Mesenchymal stem cell (in vitro differentiated cells and primary cell): ENCODE measurements around the gene CSRNP3.
A peak's percentile ranks its signal among the peaks of the same experiment; 100 is the strongest.

ENCODE experiments used
- DNase-seq: peaks from one replicate; pipeline ENCODE4 v3.0.0-alpha.2; 2013
- H2AFZ ChIP-seq: one replicate; pipeline ENCODE4 v1.6.1; 2013; ENCODE audit warnings: low read depth, mild to moderate bottlenecking, control low read depth, inconsistent platforms, low read length, moderate library complexity
- H2AK5ac ChIP-seq: 2 replicates; pipeline ENCODE4 v1.6.1; 2013; ENCODE audit warnings: low read length, moderate library complexity, mild to moderate bottlenecking, inconsistent platforms; ENCODE audit not compliant: severe bottlenecking
- H2BK120ac ChIP-seq: one replicate; pipeline ENCODE4 v1.6.1; 2013; ENCODE audit warnings: low read depth, mild to moderate bottlenecking, inconsistent platforms, low read length, moderate library complexity
- H2BK12ac ChIP-seq, 2 experiments: one replicate each; pipeline ENCODE4 v1.6.1; 2013; ENCODE audit warnings: inconsistent platforms in 2 of 2, low read length in 2 of 2, mild to moderate bottlenecking in 2 of 2, moderate library complexity in 2 of 2, control low read depth in 1 of 2
- H2BK15ac ChIP-seq: one replicate; pipeline ENCODE4 v1.6.1; 2013; ENCODE audit warnings: mild to moderate bottlenecking, low read depth, inconsistent platforms; ENCODE audit not compliant: poor library complexity, severe bottlenecking
- H2BK5ac ChIP-seq: 2 replicates; pipeline ENCODE4 v1.6.1; 2013; ENCODE audit warnings: low read depth, mild to moderate bottlenecking, low read length, control low read depth, inconsistent platforms; ENCODE audit not compliant: poor library complexity, severe bottlenecking
- H3K14ac ChIP-seq, 2 experiments: one replicate each; pipeline ENCODE4 v1.6.1; 2013; ENCODE audit warnings: inconsistent platforms in 2 of 2, low read length in 2 of 2, control low read depth in 1 of 2, mild to moderate bottlenecking in 1 of 2, moderate library complexity in 1 of 2
- H3K18ac ChIP-seq, 2 experiments: one replicate each; pipeline ENCODE4 v1.6.1; 2013; ENCODE audit warnings: inconsistent platforms in 2 of 2, low read length in 2 of 2, control low read depth in 1 of 2, low read depth in 1 of 2, mild to moderate bottlenecking in 1 of 2
- H3K23ac ChIP-seq, 2 experiments: one replicate each; pipeline ENCODE4 v1.6.1; 2013; ENCODE audit warnings: inconsistent platforms in 2 of 2, low read length in 2 of 2, mild to moderate bottlenecking in 2 of 2, moderate library complexity in 2 of 2, control low read depth in 1 of 2
- H3K27ac ChIP-seq: 2 replicates; pipeline ENCODE4 v1.5.1; 2013; ENCODE audit warnings: mild to moderate bottlenecking, moderate library complexity, low read length, control low read depth, inconsistent platforms; ENCODE audit not compliant: poor library complexity, severe bottlenecking
- H3K27me3 ChIP-seq, 2 experiments: 2 replicates each; pipeline versions ENCODE4 v1.6.1 to v1.7.0; 2013; ENCODE audit warnings: low read length in 2 of 2, mild to moderate bottlenecking in 2 of 2, moderate library complexity in 2 of 2, control low read depth in 1 of 2, inconsistent platforms in 1 of 2; ENCODE audit not compliant: control insufficient read depth in 1 of 2, insufficient read depth in 1 of 2
- H3K36me3 ChIP-seq, 2 experiments: 2 replicates each; pipeline versions ENCODE4 v1.6.1 to v1.7.0; 2013; ENCODE audit warnings: low read length in 2 of 2, control low read depth in 1 of 2, inconsistent platforms in 1 of 2, low read depth in 1 of 2, mild to moderate bottlenecking in 1 of 2; ENCODE audit not compliant: insufficient read depth in 2 of 2, control insufficient read depth in 1 of 2
- H3K4ac ChIP-seq, 2 experiments: one replicate each; pipeline ENCODE4 v1.6.1; 2013; ENCODE audit warnings: inconsistent platforms in 2 of 2, low read length in 2 of 2, mild to moderate bottlenecking in 2 of 2, moderate library complexity in 2 of 2, control low read depth in 1 of 2, low read depth in 1 of 2
- H3K4me1 ChIP-seq: 2 replicates; pipeline ENCODE4 v1.6.1; 2013; ENCODE audit warnings: low read depth, low read length, control low read depth; ENCODE audit not compliant: control insufficient read depth, insufficient read depth
- H3K4me2 ChIP-seq: 2 replicates; pipeline ENCODE4 v1.6.1; 2013; ENCODE audit warnings: low read length, mild to moderate bottlenecking, inconsistent platforms; ENCODE audit not compliant: poor library complexity, severe bottlenecking
- H3K4me3 ChIP-seq, 2 experiments: 2 replicates each; pipeline versions ENCODE4 v1.5.1 to v1.7.0; 2013; ENCODE audit warnings: low read length in 2 of 2, mild to moderate bottlenecking in 2 of 2, control low read depth in 1 of 2, low read depth in 1 of 2; ENCODE audit not compliant: insufficient read depth in 1 of 2
- H3K79me1 ChIP-seq: replicated peaks from 2 replicates; pipeline ENCODE4 v1.6.1; 2013; ENCODE audit warnings: mild to moderate bottlenecking, control low read depth, low read length, inconsistent platforms; ENCODE audit not compliant: poor library complexity, severe bottlenecking
- H3K9ac ChIP-seq: 2 replicates; pipeline ENCODE4 v1.7.0; 2013; ENCODE audit warnings: mild to moderate bottlenecking, low read length, moderate library complexity
- H3K9me3 ChIP-seq: 2 replicates; pipeline ENCODE4 v1.7.0; 2013; ENCODE audit warnings: mild to moderate bottlenecking, low read length; ENCODE audit not compliant: control insufficient read depth
- H4K8ac ChIP-seq: one replicate; pipeline ENCODE4 v1.6.1; 2013; ENCODE audit warnings: inconsistent platforms, mild to moderate bottlenecking, low read length, moderate library complexity
- H4K91ac ChIP-seq: one replicate; pipeline ENCODE4 v1.6.1; 2013; ENCODE audit warnings: mild to moderate bottlenecking, low read length, inconsistent platforms
- WGBS: methylation state at CpG from one replicate; pipeline ENCODE4 v1.1.7; 2013; ENCODE audit warnings: mixed read lengths; 5-methylcytosine and 5-hydroxymethylcytosine counted together

Gene CSRNP3

GRCh38 chr2:165601928-165602521, 132.5 kb downstream of the CSRNP3 start:
- Histone ChIP-seq H3K27ac (no peak overlapping the region), H3K9ac (no peak overlapping the region), H3K18ac (no peak overlapping the region), H3K27me3 (no peaks in the 10 kb centered on the region), H3K14ac (no peak overlapping the region), H2BK5ac (no peak overlapping the region), H3K4me3 (no peak overlapping the region), H3K23ac (no peak overlapping the region), H2AFZ (no peak overlapping the region), H2BK15ac (no peak overlapping the region), H3K4me1 (no peaks in the 10 kb centered on the region), H3K36me3 (no peaks in the 10 kb centered on the region), H3K79me1 (no peaks in the 10 kb centered on the region), H4K91ac (no peak overlapping the region), H2BK12ac (no peak overlapping the region), H3K9me3 (no peaks in the 10 kb centered on the region), H2BK120ac (no peak overlapping the region), H3K4me2 (no peak overlapping the region), H3K4ac (no peak overlapping the region), H2AK5ac (no peak overlapping the region), H4K8ac (no peak overlapping the region)
- peak; percentile 90 for DNase-seq
- 13% methylated on average over 1 of the region's 3 CpGs for WGBS

GRCh38 chr2:165609672-165610071, 140.2 kb downstream of the CSRNP3 start:
- no peak overlapping the region for H2BK15ac ChIP-seq
- H2BK5ac ChIP-seq: no peak overlapping the region
- H3K4me2 ChIP-seq: no peak overlapping the region
- 97% methylated on average over 5 of the region's 6 CpGs for WGBS
- H3K36me3 ChIP-seq: no peaks in the 10 kb centered on the region
- H3K79me1 ChIP-seq: no peaks in the 10 kb centered on the region
- H3K27ac ChIP-seq: no peak overlapping the region
- H2AK5ac ChIP-seq: no peak overlapping the region
- H3K18ac ChIP-seq: no peak overlapping the region
- H3K27me3 ChIP-seq: no peaks in the 10 kb centered on the region
- no peak overlapping the region for H3K9ac ChIP-seq
- H3K23ac ChIP-seq: no peak overlapping the region
- H2BK120ac ChIP-seq: no peak overlapping the region
- no peak overlapping the region for H3K4me3 ChIP-seq
- DNase-seq: no peak
- H3K4me1 ChIP-seq: no peaks in the 10 kb centered on the region
- H4K91ac ChIP-seq: no peak overlapping the region
- H3K9me3 ChIP-seq: no peaks in the 10 kb centered on the region
- no peak overlapping the region for H2AFZ ChIP-seq
- H4K8ac ChIP-seq: no peak overlapping the region
- no peak overlapping the region for H2BK12ac ChIP-seq
- no peak overlapping the region for H3K4ac ChIP-seq
- no peak overlapping the region for H3K14ac ChIP-seq

GRCh38 chr2:165610591-165611029, 141.1 kb downstream of the CSRNP3 start:
- H3K4ac ChIP-seq: peak overlapping the region in 1 of 2 experiments; percentile 49
- H2BK5ac ChIP-seq: no peak overlapping the region
- no peak overlapping the region for H2BK12ac ChIP-seq
- H3K23ac ChIP-seq: no peak overlapping the region
- WGBS: 36% methylated on average over 4 of the region's 6 CpGs
- H3K36me3 ChIP-seq: no peaks in the 10 kb centered on the region
- H3K4me2 ChIP-seq: no peak overlapping the region
- H3K9ac ChIP-seq: no peak overlapping the region
- no peak overlapping the region for H4K8ac ChIP-seq
- H2AFZ ChIP-seq: no peak overlapping the region
- H2AK5ac ChIP-seq: no peak overlapping the region
- H3K27ac ChIP-seq: no peak overlapping the region
- DNase-seq: no peak
- no peak overlapping the region for H3K18ac ChIP-seq
- H2BK120ac ChIP-seq: no peak overlapping the region
- no peaks in the 10 kb centered on the region for H3K9me3 ChIP-seq
- no peak overlapping the region for H4K91ac ChIP-seq
- no peaks in the 10 kb centered on the region for H3K4me1 ChIP-seq
- H3K14ac ChIP-seq: no peak overlapping the region
- no peaks in the 10 kb centered on the region for H3K27me3 ChIP-seq
- no peak overlapping the region for H2BK15ac ChIP-seq
- no peaks in the 10 kb centered on the region for H3K79me1 ChIP-seq
- no peak overlapping the region for H3K4me3 ChIP-seq

GRCh38 chr2:165617741-165618481, 148.4 kb downstream of the CSRNP3 start:
- H2BK12ac ChIP-seq: no peak overlapping the region
- no peak overlapping the region for H2AFZ ChIP-seq
- H2BK120ac ChIP-seq: no peak overlapping the region
- H3K9me3 ChIP-seq: peaks cover 6% of the 10 kb centered on the region
- H2AK5ac ChIP-seq: no peak overlapping the region
- H2BK5ac ChIP-seq: no peak overlapping the region
- H4K8ac ChIP-seq: no peak overlapping the region
- H3K4me1 ChIP-seq: no peaks in the 10 kb centered on the region
- no peak for DNase-seq
- H4K91ac ChIP-seq: no peak overlapping the region
- H3K4me3 ChIP-seq: no peak overlapping the region
- H3K79me1 ChIP-seq: peaks cover 5% of the 10 kb centered on the region
- H3K27me3 ChIP-seq: no peaks in the 10 kb centered on the region
- H3K27ac ChIP-seq: no peak overlapping the region
- no peak overlapping the region for H2BK15ac ChIP-seq
- no peak overlapping the region for H3K9ac ChIP-seq
- no peak overlapping the region for H3K4ac ChIP-seq
- no peak overlapping the region for H3K4me2 ChIP-seq
- no peak overlapping the region for H3K23ac ChIP-seq
- H3K36me3 ChIP-seq: no peaks in the 10 kb centered on the region
- no peak overlapping the region for H3K14ac ChIP-seq
- no peak overlapping the region for H3K18ac ChIP-seq
- over 99% methylated on average over 4 of the region's 4 CpGs for WGBS
